OCI-LY7 (cell line): ENCODE measurements around the gene FANCL. TPM values are rescaled to one million over a fixed set of nuclear protein-coding genes. Genes with fewer than 3 reads are reported as not detected.

ENCODE experiments used
- BruUV-seq: library from RNA; stranded (reverse); fragments of 400-500 nt; replicated peaks from 2 replicates; lab custom pipeline; 2021; lab: Mats Ljungman, UMichigan
- CTCF ChIA-PET: fragments of 300-600 bp; sonication (Branson Sonifier 250); formaldehyde crosslinking; loops from one replicate; lab custom pipeline; 2022; ENCODE audit warnings: antibody characterized with exemption; ENCODE audit not compliant: unreplicated experiment; lab: Charles Lee
- POLR2A ChIA-PET: fragments of 300-600 bp; sonication (Branson Sonifier 250); formaldehyde crosslinking; loops from one replicate; lab custom pipeline; 2022; ENCODE audit warnings: antibody characterized with exemption; lab: Charles Lee
- DNase-seq: peaks from one replicate; pipeline ENCODE4 v3.0.0-alpha.2; 2015; ENCODE audit warnings: low spot score
- H2AFZ ChIP-seq: fragments of 200-600 bp; sonication (generic), shearing (Covaris generic); 2 replicates; pipeline ENCODE4 v1.6.1; 2014; ENCODE audit warnings: mild to moderate bottlenecking, antibody characterized with exemption, low read length, moderate library complexity
- H3K27ac ChIP-seq: fragments of 200-600 bp; sonication (generic); 2 replicates; pipeline ENCODE4 v1.5.1; 2014; ENCODE audit warnings: mixed run types, low read depth, mild to moderate bottlenecking, moderate library complexity, low read length, inconsistent platforms; ENCODE audit not compliant: poor library complexity, severe bottlenecking
- H3K36me3 ChIP-seq: fragments of 200-600 bp; sonication (generic); 2 replicates; pipeline ENCODE4 v1.6.1; 2014; ENCODE audit warnings: mild to moderate bottlenecking, antibody characterized with exemption, low read length, moderate library complexity, mixed read lengths; ENCODE audit not compliant: insufficient read depth
- H3K4me1 ChIP-seq: fragments of 200-600 bp; sonication (generic); 2 replicates; pipeline ENCODE4 v1.5.1; 2014; ENCODE audit warnings: mild to moderate bottlenecking, low read length; ENCODE audit not compliant: insufficient read depth, poor library complexity, severe bottlenecking
- H3K4me2 ChIP-seq: fragments of 200-600 bp; sonication (generic); 2 replicates; pipeline ENCODE4 v1.6.1; 2014; ENCODE audit warnings: mild to moderate bottlenecking, low read length
- H3K4me3 ChIP-seq: fragments of 200-600 bp; sonication (generic); 2 replicates; pipeline ENCODE4 v1.5.1; 2014; ENCODE audit warnings: mild to moderate bottlenecking, low read depth, low read length; ENCODE audit not compliant: poor library complexity, severe bottlenecking
- H3K79me2 ChIP-seq: fragments of 200-600 bp; sonication (generic); 2 replicates; pipeline ENCODE4 v1.6.1; 2016; ENCODE audit warnings: low read depth, mild to moderate bottlenecking, low read length, moderate library complexity, mixed read lengths; ENCODE audit not compliant: insufficient read depth
- H3K9me2 ChIP-seq: fragments of 200-600 bp; sonication (generic); 2 replicates; pipeline ENCODE4 v1.6.1; 2016; ENCODE audit warnings: mild to moderate bottlenecking, low read length, mixed read lengths; ENCODE audit not compliant: insufficient read depth
- H3K9me3 ChIP-seq: fragments of 200-600 bp; sonication (generic); 2 replicates; pipeline ENCODE4 v1.6.1; 2014; ENCODE audit warnings: mild to moderate bottlenecking, mixed run types, low read length, mixed read lengths
- H4K20me1 ChIP-seq: fragments of 200-600 bp; sonication (generic); 2 replicates; pipeline ENCODE4 v1.6.1; 2014; ENCODE audit warnings: mild to moderate bottlenecking, antibody characterized with exemption, low read length, moderate library complexity, mixed read lengths; ENCODE audit not compliant: insufficient read depth
- EZH2phosphoT487 ChIP-seq: fragments of 200-600 bp; sonication (generic); IDR thresholded peaks from 2 replicates; pipeline ENCODE4 v1.6.1; 2018; ENCODE audit warnings: low read depth, borderline replicate concordance, mild to moderate bottlenecking, mixed run types, antibody characterized with exemption, low read length, moderate library complexity, mixed read lengths
- intact Hi-C: fragments of 100-400 bp; cut with micrococcal nuclease; formaldehyde crosslinking; loops from one replicate; pipeline ENCODE4 v1.10.0; 2022; ENCODE audit not compliant: unreplicated experiment
- total RNA-seq, 2 experiments: library from RNA; depleted of rRNA in 1 of 2; stranded (reverse); fragments of >200 nt in 1 of 2; shearing (Covaris generic) in 1 of 2; gene quantifications; 2 replicates each; pipeline ENCODE4 v1.2.3, GENCODE V29; 2014 to 2022
- TF ChIP-seq, protein P1 (sequence below): fragments of 200-600 bp; sonication (generic); conservative IDR thresholded peaks from 2 replicates; pipeline ENCODE4 v1.5.1; 2014; ENCODE audit warnings: mild to moderate bottlenecking, antibody characterized with exemption, low read length, moderate library complexity, mixed read lengths

The FANCL gene
- total RNA-seq, 2 experiments from 2014 or later, result 32.8 to 33.0 TPM

DNA sequence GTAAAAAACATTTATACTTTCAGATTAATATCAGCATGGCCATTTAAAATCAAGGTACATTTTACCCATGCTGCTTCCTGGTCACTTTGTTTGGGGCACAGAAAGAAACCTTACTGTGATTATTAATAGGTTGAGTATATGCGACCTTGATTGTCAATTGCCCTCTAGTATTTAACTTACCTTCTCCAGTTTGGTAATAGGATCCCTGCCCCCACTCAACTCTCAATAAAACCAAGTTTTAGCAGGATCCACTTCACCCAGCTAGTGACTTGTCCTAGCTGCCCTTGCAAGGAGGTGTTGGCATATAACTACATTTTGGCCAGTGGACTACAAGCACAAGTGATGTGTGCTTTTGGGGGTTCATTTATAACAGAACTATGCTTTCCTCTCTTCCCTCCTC, 34.3 kb downstream of the FANCL start:
- no peak overlapping the region for H2AFZ ChIP-seq
- H3K36me3 ChIP-seq, result peaks cover 30% of the 10 kb centered on the region
- POLR2A ChIA-PET, result interaction anchor here (0.9 kb wide), 1 partner anchor 28 kb away, joined by 3 read pairs; no protein-coding TSS in a partner anchor
- no peaks in the 10 kb centered on the region; the same call in 1 of the 2 replicates for H3K9me3 ChIP-seq
- H3K9me2 ChIP-seq, result no peaks in the 10 kb centered on the region
- no peaks in the 10 kb centered on the region for H3K79me2 ChIP-seq
- no peak for DNase-seq
- TF ChIP-seq, protein P1, sequence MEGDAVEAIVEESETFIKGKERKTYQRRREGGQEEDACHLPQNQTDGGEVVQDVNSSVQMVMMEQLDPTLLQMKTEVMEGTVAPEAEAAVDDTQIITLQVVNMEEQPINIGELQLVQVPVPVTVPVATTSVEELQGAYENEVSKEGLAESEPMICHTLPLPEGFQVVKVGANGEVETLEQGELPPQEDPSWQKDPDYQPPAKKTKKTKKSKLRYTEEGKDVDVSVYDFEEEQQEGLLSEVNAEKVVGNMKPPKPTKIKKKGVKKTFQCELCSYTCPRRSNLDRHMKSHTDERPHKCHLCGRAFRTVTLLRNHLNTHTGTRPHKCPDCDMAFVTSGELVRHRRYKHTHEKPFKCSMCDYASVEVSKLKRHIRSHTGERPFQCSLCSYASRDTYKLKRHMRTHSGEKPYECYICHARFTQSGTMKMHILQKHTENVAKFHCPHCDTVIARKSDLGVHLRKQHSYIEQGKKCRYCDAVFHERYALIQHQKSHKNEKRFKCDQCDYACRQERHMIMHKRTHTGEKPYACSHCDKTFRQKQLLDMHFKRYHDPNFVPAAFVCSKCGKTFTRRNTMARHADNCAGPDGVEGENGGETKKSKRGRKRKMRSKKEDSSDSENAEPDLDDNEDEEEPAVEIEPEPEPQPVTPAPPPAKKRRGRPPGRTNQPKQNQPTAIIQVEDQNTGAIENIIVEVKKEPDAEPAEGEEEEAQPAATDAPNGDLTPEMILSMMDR, result no peak
- TF ChIP-seq EZH2phosphoT487, result no peak
- H3K27ac ChIP-seq, result no peak overlapping the region
- H3K4me2 ChIP-seq, result no peak overlapping the region
- no peak overlapping the region for H3K4me3 ChIP-seq
- H3K4me1 ChIP-seq, result no peaks in the 10 kb centered on the region
- intact Hi-C loops, result no loop called here
- CTCF ChIA-PET, result no interaction called here
- BruUV-seq, result no TSS peak
- H4K20me1 ChIP-seq, result no peaks in the 10 kb centered on the region

DNA sequence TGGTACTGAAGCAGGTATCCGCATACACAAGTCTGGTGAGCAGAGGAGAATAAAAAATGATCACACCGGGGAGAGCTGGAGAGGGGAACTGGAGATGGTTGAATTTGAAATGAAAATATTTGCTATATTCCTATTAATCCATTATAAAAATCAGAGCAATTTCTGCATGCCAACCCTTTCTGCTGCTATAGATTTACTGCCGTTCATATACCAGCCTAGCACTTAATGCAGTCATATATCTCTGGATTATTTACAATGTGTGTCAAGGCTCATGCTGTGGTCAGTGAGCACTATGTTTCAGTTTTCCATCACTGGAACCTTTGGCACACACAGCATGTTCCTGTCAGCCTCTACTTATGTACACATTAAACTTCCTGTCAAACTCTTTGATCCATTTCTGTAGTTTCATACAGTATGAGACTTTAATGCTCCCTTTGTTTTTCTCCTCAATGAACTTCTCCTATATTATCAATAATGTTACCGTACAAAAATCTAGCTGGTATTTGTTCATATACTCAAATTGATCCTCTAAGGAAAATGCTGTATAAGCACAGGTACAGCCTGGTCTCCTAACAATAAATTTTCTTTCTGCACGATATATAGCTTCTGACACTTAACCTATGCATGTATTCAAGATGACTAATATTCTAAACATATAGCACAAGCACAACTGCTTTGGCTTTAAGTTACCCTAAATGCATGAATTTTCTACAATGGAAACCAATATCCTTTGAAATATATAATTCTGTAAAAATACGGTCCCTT, 36.7 kb downstream of the FANCL start:
- no peaks in the 10 kb centered on the region; the same call in 1 of the 2 replicates for H3K9me3 ChIP-seq
- H2AFZ ChIP-seq, result no peak overlapping the region
- POLR2A ChIA-PET, result interaction anchor here (0.5 to 1.5 kb wide), 2 partner anchors 17 to 152 kb away, joined by 3 to 7 read pairs; no protein-coding TSS in a partner anchor
- no peaks in the 10 kb centered on the region for H3K4me1 ChIP-seq
- H3K27ac ChIP-seq, result no peak overlapping the region
- no peak for TF ChIP-seq EZH2phosphoT487
- TF ChIP-seq, protein P1, result no peak
- no peaks in the 10 kb centered on the region for H3K9me2 ChIP-seq
- no peak for DNase-seq
- BruUV-seq, result no TSS peak
- no peaks in the 10 kb centered on the region for H3K79me2 ChIP-seq
- CTCF ChIA-PET, result no interaction called here
- H3K36me3 ChIP-seq, result peaks cover 9% of the 10 kb centered on the region; the same call in 1 of the 2 replicates
- no peak overlapping the region for H3K4me3 ChIP-seq
- intact Hi-C loops, result no loop called here
- no peaks in the 10 kb centered on the region for H4K20me1 ChIP-seq
- H3K4me2 ChIP-seq, result no peak overlapping the region

DNA sequence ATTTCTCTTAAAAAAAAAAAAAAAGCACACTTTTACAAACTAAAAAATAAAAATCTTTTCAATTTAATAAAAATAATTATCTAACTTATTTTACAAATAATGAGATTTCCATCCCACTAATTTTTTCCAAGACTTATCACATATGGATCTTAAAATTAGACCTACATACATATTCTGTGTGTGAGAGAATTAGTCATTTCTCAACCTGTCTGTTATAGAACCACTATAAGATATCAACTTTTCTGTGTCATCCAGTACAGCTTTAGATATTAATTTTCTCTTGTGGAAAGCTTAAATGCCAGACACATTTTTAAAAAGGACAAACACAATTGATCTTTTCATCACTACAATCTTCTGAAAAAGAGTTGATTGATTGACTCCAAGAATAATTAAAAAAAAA, 38.1 kb downstream of the FANCL start:
- no peak overlapping the region for H3K4me2 ChIP-seq
- no peaks in the 10 kb centered on the region for H3K9me3 ChIP-seq
- peaks cover 11% of the 10 kb centered on the region for H3K36me3 ChIP-seq
- CTCF ChIA-PET, result no interaction called here
- no peaks in the 10 kb centered on the region for H3K4me1 ChIP-seq
- no peak for DNase-seq
- no peaks in the 10 kb centered on the region for H3K79me2 ChIP-seq
- TF ChIP-seq EZH2phosphoT487, result no peak
- TF ChIP-seq, protein P1, result no peak
- BruUV-seq, result no TSS peak
- H3K27ac ChIP-seq, result no peak overlapping the region
- no peaks in the 10 kb centered on the region for H3K9me2 ChIP-seq
- H2AFZ ChIP-seq, result no peak overlapping the region
- POLR2A ChIA-PET, result interaction anchor here (0.7 kb wide), 1 partner anchor 180 kb away, joined by 3 read pairs; no protein-coding TSS in a partner anchor
- no peaks in the 10 kb centered on the region for H4K20me1 ChIP-seq
- no peak overlapping the region for H3K4me3 ChIP-seq
- intact Hi-C loops, result no loop called here
